ENCODE data around the gene IFIT2.
"Not testable (repeated sequence)": the region's sequence is repeated elsewhere in the genome, so short reads cannot be mapped to it uniquely, and the experiment has no call there.

The IFIT2 gene

DNA sequence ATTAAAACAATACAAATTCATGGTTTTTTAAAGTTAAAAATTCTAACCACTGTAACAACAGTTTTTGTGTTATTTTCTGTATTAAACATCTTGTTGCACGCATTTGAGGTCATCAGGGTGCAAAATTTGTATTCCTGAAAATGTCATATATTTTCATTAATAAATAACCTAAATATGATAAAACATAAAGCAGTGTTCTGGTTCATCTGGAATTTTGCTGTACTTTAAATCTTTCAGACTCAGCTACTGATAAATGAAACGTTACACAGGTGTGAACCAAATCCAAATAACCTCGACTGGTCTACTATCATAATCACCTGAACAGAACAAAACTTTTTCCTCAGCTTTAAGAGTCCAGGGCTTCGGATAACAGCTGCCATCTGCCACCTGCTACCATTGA is 6.9 kb downstream of the IFIT2 start:
- no peak for DNase-seq

GRCh38 chr10:89309156-89310055 is 7.6 kb downstream of the IFIT2 start:
- no peak for DNase-seq

GRCh38 chr10:89310056-89310893 is 8.4 kb downstream of the IFIT2 start:
- DNase-seq: no peak

DNA sequence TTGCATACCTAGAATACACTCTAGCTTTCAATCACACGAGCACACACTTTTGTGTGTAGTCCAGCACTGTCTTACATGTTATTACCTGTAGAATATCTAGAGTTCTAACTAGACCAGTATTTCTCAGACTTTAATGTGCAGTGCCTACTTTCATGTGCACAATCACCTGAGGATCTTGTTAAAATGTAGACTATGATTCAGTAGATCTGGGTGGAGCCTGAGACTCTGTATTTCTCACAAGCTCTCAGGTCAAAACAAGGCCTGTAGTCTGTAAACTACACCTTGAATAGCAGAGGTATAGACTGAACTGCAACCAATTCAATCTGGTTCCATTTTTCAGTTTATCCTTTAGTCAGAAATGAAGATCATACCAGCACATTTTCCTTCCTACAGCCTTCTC is 11.1 kb downstream of the IFIT2 start:
- no peak for DNase-seq

- DNase-seq: no peak
Measured at GRCh38 chr10:89314676-89315075, 12.8 kb downstream of the IFIT2 start.

DNA sequence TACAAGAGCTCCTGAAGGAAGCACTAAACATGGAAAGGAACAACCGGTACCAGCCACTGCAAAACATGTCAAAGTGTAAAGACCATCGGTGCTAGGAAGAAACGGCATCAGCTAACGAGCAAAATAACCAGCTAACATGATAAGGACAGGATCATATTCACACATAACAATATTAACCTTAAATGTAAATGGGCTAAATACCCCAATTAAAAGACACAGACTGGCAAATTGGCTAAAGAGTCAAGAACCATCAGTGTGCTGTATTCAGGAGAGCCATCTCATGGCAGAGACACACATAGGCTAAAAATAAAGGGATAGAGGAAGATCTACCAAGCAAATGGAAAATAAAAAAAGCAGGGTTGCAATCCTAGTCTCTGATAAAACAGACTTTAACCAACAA is 16.2 kb downstream of the IFIT2 start:
- DNase-seq: not testable (repeated sequence)

DNA sequence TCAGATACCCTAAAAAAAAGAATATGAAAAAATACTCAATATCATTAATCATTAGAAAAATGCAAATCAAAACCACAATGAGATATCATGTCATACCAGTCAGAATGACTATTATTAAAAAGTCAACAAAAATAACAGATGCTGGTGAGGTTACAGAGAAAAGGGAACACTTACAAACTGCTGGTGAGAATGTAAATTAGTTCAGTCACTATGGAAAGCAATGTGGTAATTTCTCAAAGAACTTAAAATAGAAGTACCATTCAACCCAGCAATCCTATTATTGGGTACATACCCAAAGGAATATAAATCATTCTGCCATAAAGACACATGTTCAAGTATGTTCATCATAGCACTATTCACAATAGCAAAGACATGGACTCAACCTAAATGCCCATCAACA is 23.2 kb downstream of the IFIT2 start:
- not testable (repeated sequence) for DNase-seq

DNA sequence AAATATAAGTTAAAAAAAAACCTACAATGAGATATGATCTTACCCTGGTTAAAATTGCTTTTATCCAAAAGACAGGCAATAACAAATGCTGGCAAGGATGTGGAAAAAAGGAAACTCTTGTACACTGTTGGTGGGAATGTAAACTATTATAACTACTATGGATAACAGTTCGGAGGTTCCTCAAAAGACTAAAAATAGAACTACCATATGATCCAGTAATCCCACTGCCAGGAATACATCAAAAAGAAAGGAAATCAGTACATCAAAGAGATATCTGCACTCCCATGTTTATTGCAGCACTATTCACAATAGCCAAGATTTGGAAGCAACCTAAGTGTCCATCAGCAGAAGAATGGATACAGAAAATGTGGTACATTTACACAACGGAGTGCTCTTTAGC is 24.0 kb downstream of the IFIT2 start:
- not testable (repeated sequence) for DNase-seq

DNA sequence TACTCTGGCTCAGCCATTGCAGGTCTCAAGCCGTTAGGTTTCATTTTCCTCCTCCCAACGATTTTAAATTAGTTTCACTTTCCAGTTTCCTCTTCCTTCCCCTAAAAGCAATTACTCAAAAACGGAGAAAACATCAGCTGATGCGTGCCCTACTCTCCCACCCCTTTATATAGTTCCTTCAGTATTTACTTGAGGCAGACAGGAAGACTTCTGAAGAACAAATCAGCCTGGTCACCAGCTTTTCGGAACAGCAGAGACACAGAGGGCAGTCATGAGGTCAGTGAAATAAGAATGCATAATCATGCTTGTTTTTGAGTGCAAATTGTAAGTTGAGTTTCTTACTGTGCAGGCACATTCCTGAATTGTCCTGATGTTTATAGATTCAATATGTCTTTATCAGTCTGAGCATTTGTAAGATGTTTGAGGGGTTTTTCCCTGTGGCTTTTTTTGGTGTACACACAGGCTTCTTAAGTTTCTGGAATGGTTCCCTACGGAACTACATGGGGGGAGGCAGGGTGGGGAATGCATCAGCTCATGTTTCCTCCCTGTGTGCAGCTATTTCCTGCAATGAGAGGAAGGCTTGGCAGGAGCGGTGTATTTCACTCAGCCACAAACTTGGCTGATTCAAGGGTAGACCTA is 26.1 kb downstream of the IFIT2 start, which contains the start of gene IFIT3:
Gene IFIT3 (plus strand): TSS at position 195 of the 639 bp plus-strand sequence. CDS start 77 bp downstream, at position 272.
- DNase-seq: no peak

- no peak for DNase-seq
Measured at GRCh38 chr10:89329151-89329550, 27.3 kb downstream of the IFIT2 start.

GRCh38 chr10:89330014-89330413 is 28.2 kb downstream of the IFIT2 start:
- DNase-seq: not testable (repeated sequence)

- no peak for DNase-seq
Measured at GRCh38 chr10:89330537-89331212, 28.8 kb downstream of the IFIT2 start.

- not testable (repeated sequence) for DNase-seq
Measured at GRCh38 chr10:89331487-89332122, 29.8 kb downstream of the IFIT2 start.

- DNase-seq: no peak
Measured at GRCh38 chr10:89332123-89332633, 30.3 kb downstream of the IFIT2 start.

- no peak for DNase-seq
Measured at GRCh38 chr10:89335226-89335625, 33.4 kb downstream of the IFIT2 start.

GRCh38 chr10:89336241-89336640 is 34.4 kb downstream of the IFIT2 start:
- no peak for DNase-seq

- DNase-seq: peak; percentile 38
Measured at GRCh38 chr10:89337484-89337883, 35.6 kb downstream of the IFIT2 start.

DNA sequence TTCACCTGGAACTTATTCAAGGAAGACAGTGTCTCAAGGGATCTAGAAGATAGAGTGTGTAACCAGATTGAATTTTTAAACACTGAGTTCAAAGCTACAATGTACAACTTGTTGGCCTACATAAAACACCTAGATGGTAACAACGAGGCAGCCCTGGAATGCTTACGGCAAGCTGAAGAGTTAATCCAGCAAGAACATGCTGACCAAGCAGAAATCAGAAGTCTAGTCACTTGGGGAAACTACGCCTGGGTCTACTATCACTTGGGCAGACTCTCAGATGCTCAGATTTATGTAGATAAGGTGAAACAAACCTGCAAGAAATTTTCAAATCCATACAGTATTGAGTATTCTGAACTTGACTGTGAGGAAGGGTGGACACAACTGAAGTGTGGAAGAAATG is 36.9 kb downstream of the IFIT2 start:
- DNase-seq: no peak

GRCh38 chr10:89339875-89340274 is 38.0 kb downstream of the IFIT2 start:
- no peak for DNase-seq

GRCh38 chr10:89341649-89342048 is 39.8 kb downstream of the IFIT2 start:
- DNase-seq: no peak

- DNase-seq: no peak
Measured at GRCh38 chr10:89342206-89342958, 40.5 kb downstream of the IFIT2 start.
